ENCODE data around the gene MIF.
"Not testable (repeated sequence)": the region's sequence is repeated elsewhere in the genome, so short reads cannot be mapped to it uniquely, and the experiment has no call there.

Gene MIF

DNA sequence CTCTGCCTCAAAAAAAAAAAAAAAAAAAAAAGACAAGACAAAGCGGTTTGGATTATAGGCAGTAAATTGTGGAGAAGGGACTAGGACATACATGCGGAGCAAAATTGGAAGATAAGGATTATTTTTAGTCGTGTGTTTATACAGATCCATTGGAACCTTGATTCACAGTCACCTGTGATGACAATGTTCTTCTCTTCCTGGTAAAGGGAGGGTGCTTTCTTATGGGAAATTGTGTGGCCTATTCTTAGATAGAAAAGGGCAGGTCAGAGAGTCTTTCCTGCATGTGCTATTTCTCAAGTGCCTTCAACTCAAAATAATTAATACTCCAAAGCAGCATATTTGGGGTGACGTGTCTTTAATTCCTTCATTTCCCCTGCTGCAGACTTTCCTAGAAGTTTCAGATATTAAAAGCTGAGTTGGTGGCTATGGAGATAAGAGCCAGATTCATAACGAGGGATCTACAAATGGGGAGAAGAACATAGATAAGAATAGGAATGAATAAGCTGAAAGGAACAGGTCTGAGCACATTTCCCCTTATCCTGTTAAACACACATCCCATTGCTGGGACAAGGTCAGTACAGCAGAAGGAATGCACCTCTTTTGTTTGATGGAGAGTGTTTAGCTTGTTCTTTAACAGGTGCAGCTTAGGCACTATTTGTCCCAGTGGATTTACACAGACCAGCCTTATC, 44.3 kb downstream of the MIF start:
- no peak for DNase-seq (ENCODE audit: extremely low read depth in 1 of 2, low read depth in 1 of 2)

DNA sequence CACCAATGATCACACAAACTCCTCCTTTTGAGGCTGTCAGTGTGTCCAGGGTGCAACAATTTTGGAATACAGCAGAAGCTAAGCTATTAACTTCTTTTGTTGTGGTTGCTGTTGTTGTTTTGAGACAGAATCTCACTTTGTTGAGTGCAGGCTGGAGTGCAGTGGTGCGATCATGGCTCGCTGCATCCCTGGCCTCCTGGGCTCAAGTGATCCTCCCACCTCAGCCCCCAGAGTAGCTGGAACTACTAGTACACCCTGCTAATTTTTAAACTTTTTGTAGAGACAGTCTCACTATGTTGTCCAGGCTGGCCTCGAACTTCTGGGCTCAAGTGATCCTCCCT, 44.8 kb downstream of the MIF start:
- DNase-seq (ENCODE audit: extremely low read depth in 1 of 2, low read depth in 1 of 2): no peak

DNA sequence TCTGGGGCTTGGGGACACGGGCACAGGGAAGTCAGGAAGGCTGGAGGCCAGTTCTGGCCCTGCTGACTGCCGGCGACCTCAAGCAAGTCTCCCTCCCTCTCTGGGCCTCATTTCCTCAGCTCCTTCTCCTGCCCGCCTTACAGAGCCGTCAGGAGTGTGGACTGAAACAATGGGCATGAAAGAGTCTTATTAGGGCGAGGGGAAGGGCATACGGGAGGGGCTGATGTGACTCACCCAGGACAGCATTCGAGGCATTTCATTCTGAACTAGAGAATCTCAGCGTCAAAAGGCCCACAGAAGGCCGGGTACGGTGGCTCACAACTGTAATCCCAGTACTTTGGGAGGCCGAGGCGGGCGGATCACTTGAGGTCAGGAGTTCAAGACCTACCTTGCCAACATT, 46.0 kb downstream of the MIF start:
- not testable (repeated sequence) for DNase-seq (ENCODE audit: extremely low read depth in 1 of 2, low read depth in 1 of 2)
